B cell (primary cell): ENCODE results near the gene MED25.

Source experiments
- CTCF ChIP-seq: fragments of 200-600 bp; IDR thresholded peaks from one replicate; pipeline ENCODE4 v1.8.0; 2022; ENCODE audit warnings: antibody characterized with exemption, mild to moderate bottlenecking
- EZH2 ChIP-seq: IDR thresholded peaks from 2 replicates; pipeline ENCODE4 v1.6.1; 2012; ENCODE audit warnings: borderline replicate concordance, low read depth, mild to moderate bottlenecking, moderate library complexity, low read length; ENCODE audit not compliant: insufficient read depth, poor library complexity, severe bottlenecking

- TF ChIP-seq CTCF (no peak), EZH2 (no peak)
Measured at GRCh38 chr19:49870309-49870901, 52.3 kb downstream of the MED25 start.
